H9 (cell line): ENCODE results near the gene CYP27C1. TPM values are rescaled to one million over a fixed set of nuclear protein-coding genes. Genes with fewer than 3 reads are reported as not detected.

ENCODE experiments used
- DNase-seq: peaks from one replicate; pipeline ENCODE4 v3.0.0-alpha.2; 2017
- H2AFZ ChIP-seq: one replicate; pipeline ENCODE4 v1.6.1; 2013; ENCODE audit warnings: mild to moderate bottlenecking, low read length, control low read depth, moderate library complexity
- H2AK5ac ChIP-seq: 2 replicates; pipeline ENCODE4 v1.6.1; 2013; ENCODE audit warnings: low read length, control low read depth, mixed read lengths; ENCODE audit not compliant: insufficient read length
- H2BK120ac ChIP-seq: one replicate; pipeline ENCODE4 v1.6.1; 2013; ENCODE audit warnings: low read depth, mild to moderate bottlenecking, low read length, control low read depth, inconsistent platforms; ENCODE audit not compliant: poor library complexity, severe bottlenecking
- H2BK12ac ChIP-seq: 2 replicates; pipeline ENCODE4 v1.6.1; 2013; ENCODE audit warnings: low read length, control low read depth, mixed read lengths, low read depth; ENCODE audit not compliant: insufficient read length
- H2BK15ac ChIP-seq: 2 replicates; pipeline ENCODE4 v1.6.1; 2013; ENCODE audit warnings: low read depth, low read length, control low read depth
- H2BK20ac ChIP-seq: one replicate; pipeline ENCODE4 v1.6.1; 2013; ENCODE audit warnings: low read depth, mild to moderate bottlenecking, low read length, control low read depth, inconsistent platforms; ENCODE audit not compliant: poor library complexity, severe bottlenecking
- H2BK5ac ChIP-seq: 2 replicates; pipeline ENCODE4 v1.6.1; 2013; ENCODE audit warnings: low read length, control low read depth, mixed read lengths; ENCODE audit not compliant: insufficient read length
- H3K14ac ChIP-seq: 2 replicates; pipeline ENCODE4 v1.6.1; 2013; ENCODE audit warnings: low read length, control low read depth; ENCODE audit not compliant: insufficient read depth
- H3K18ac ChIP-seq: 2 replicates; pipeline ENCODE4 v1.6.1; 2013; ENCODE audit warnings: low read depth, mild to moderate bottlenecking, mixed read lengths, low read length, control low read depth; ENCODE audit not compliant: insufficient read length
- H3K23ac ChIP-seq: 2 replicates; pipeline ENCODE4 v1.6.1; 2013; ENCODE audit warnings: low read length, control low read depth, mixed read lengths, low read depth; ENCODE audit not compliant: insufficient read length
- H3K23me2 ChIP-seq: 2 replicates; pipeline ENCODE4 v1.6.1; 2013; ENCODE audit warnings: low read depth, mild to moderate bottlenecking, mixed read lengths, low read length, control low read depth; ENCODE audit not compliant: insufficient read length, poor library complexity, severe bottlenecking
- H3K27ac ChIP-seq: 2 replicates; pipeline ENCODE4 v1.5.1; 2013; ENCODE audit warnings: low read length, control low read depth, mixed read lengths, low read depth; ENCODE audit not compliant: insufficient read length
- H3K27me3 ChIP-seq: 2 replicates; pipeline ENCODE4 v1.6.1; 2013; ENCODE audit warnings: low read length, control low read depth, inconsistent platforms; ENCODE audit not compliant: insufficient read depth
- H3K4ac ChIP-seq: 2 replicates; pipeline ENCODE4 v1.6.1; 2013; ENCODE audit warnings: low read depth, mild to moderate bottlenecking, control low read depth, inconsistent platforms, low read length, moderate library complexity
- H3K4me1 ChIP-seq: 2 replicates; pipeline ENCODE4 v1.6.1; 2013; ENCODE audit warnings: low read length, control low read depth, inconsistent platforms; ENCODE audit not compliant: insufficient read depth
- H3K4me2 ChIP-seq: 2 replicates; pipeline ENCODE4 v1.6.1; 2013; ENCODE audit warnings: low read length, control low read depth, mixed read lengths; ENCODE audit not compliant: insufficient read length, insufficient read depth
- H3K56ac ChIP-seq: 2 replicates; pipeline ENCODE4 v1.6.1; 2013; ENCODE audit warnings: low read depth, mild to moderate bottlenecking, mixed read lengths, low read length, control low read depth; ENCODE audit not compliant: insufficient read length
- H3K79me1 ChIP-seq: 2 replicates; pipeline ENCODE4 v1.6.1; 2013; ENCODE audit warnings: low read depth, mild to moderate bottlenecking, moderate library complexity, low read length, control low read depth, inconsistent platforms; ENCODE audit not compliant: insufficient read depth, poor library complexity, severe bottlenecking
- H3K79me2 ChIP-seq: 2 replicates; pipeline ENCODE4 v1.6.1; 2013; ENCODE audit warnings: low read length, control low read depth, inconsistent platforms; ENCODE audit not compliant: insufficient read depth
- H3K9ac ChIP-seq: 2 replicates; pipeline ENCODE4 v1.6.1; 2013; ENCODE audit warnings: low read length, control low read depth, mixed read lengths; ENCODE audit not compliant: insufficient read length; ENCODE audit errors: extremely low read depth
- H3K9me3 ChIP-seq: one replicate; pipeline ENCODE4 v1.6.1; 2013; ENCODE audit warnings: low read depth, low read length, inconsistent platforms; ENCODE audit not compliant: control insufficient read depth
- H3T11ph ChIP-seq: one replicate; pipeline ENCODE4 v1.6.1; 2013; ENCODE audit warnings: mild to moderate bottlenecking, low read length, control low read depth, inconsistent platforms
- H4K20me1 ChIP-seq: one replicate; pipeline ENCODE4 v1.6.1; 2013; ENCODE audit not compliant: control insufficient read depth, insufficient read length, insufficient read depth
- H4K5ac ChIP-seq: 2 replicates; pipeline ENCODE4 v1.6.1; 2013; ENCODE audit warnings: low read depth, mild to moderate bottlenecking, mixed read lengths, low read length, control low read depth; ENCODE audit not compliant: insufficient read length
- H4K8ac ChIP-seq: replicated peaks from 2 replicates; pipeline ENCODE4 v1.6.1; 2013; ENCODE audit warnings: low read length, control low read depth, mixed read lengths, low read depth; ENCODE audit not compliant: insufficient read length
- H4K91ac ChIP-seq: 2 replicates; pipeline ENCODE4 v1.6.1; 2013; ENCODE audit warnings: low read depth, mild to moderate bottlenecking, moderate library complexity, mixed read lengths, low read length, control low read depth; ENCODE audit not compliant: insufficient read length
- H3K27ac Mint-ChIP-seq, 3 experiments: 2 replicates in 2 of 3; 3 replicates in 1 of 3; pipeline ENCODE4 v1.8.0; 2020 to 2021; ENCODE audit warnings: mixed read lengths in 3 of 3, mild to moderate bottlenecking in 1 of 3, moderate library complexity in 1 of 3
- H3K27me3 Mint-ChIP-seq: 2 replicates; pipeline ENCODE4 v1.8.0; 2021; ENCODE audit warnings: low read depth, mild to moderate bottlenecking, moderate library complexity, mixed read lengths
- H3K36me3 Mint-ChIP-seq, 3 experiments: 2 replicates in 2 of 3; 3 replicates in 1 of 3; pipeline ENCODE4 v1.8.0; 2020 to 2021; ENCODE audit warnings: low read depth in 3 of 3, mixed read lengths in 3 of 3; ENCODE audit not compliant: insufficient read depth in 1 of 3
- H3K4me1 Mint-ChIP-seq, 2 experiments: 2 replicates each; pipeline ENCODE4 v1.8.0; 2020; ENCODE audit warnings: mixed read lengths in 2 of 2
- H3K4me3 Mint-ChIP-seq, 2 experiments: 2 replicates in 1 of 2; 3 replicates in 1 of 2; pipeline ENCODE4 v1.8.0; 2020 to 2021; ENCODE audit warnings: mild to moderate bottlenecking in 2 of 2, mixed read lengths in 2 of 2, moderate library complexity in 1 of 2
- H3K9me3 Mint-ChIP-seq, 2 experiments: 2 replicates in 1 of 2; 3 replicates in 1 of 2; pipeline ENCODE4 v1.8.0; 2020; ENCODE audit warnings: mild to moderate bottlenecking in 2 of 2, mixed read lengths in 2 of 2, moderate library complexity in 1 of 2
- CTCF ChIP-seq: fragments of 200-600 bp; sonication (generic); conservative IDR thresholded peaks from 3 replicates; pipeline ENCODE4 v1.8.0; 2021; ENCODE audit warnings: antibody characterized with exemption, mild to moderate bottlenecking
- WGBS: extraction: QIAGEN DNeasy Blood & Tissue Kit; methylation state at CpG from one replicate; pipeline ENCODE4 v1.1.7; 2013; ENCODE audit warnings: missing lambda C conversion rate, low lambda C conversion rate, mixed read lengths; ENCODE audit not compliant: insufficient read length; ENCODE audit errors: extremely low coverage; 5-methylcytosine and 5-hydroxymethylcytosine counted together
- total RNA-seq: library from RNA; stranded (reverse); gene quantifications from 2 replicates; pipeline ENCODE4 v1.2.1, GENCODE V29; 2021

Gene CYP27C1
- total RNA-seq, 1 experiment from 2014 or later, result 2.3 TPM

- H2BK120ac ChIP-seq, result no peak overlapping the region
- H3K27ac ChIP-seq, result no peak overlapping the region
- H3K79me2 ChIP-seq, result no peaks in the 10 kb centered on the region
- H3K9ac ChIP-seq, result no peak overlapping the region
- H4K20me1 ChIP-seq, result no peaks in the 10 kb centered on the region
- H2BK20ac ChIP-seq, result no peak overlapping the region
- H3K4me1 ChIP-seq, result no peaks in the 10 kb centered on the region
- Mint-ChIP-seq H3K36me3 (peaks cover 4% of the 10 kb centered on the region in 3 experiments; a peak in 6 of 7 replicates), H3K9me3 (peaks cover 16 to 21% of the 10 kb centered on the region in 2 experiments), H3K4me1 (peaks cover 9% of the 10 kb centered on the region in 2 experiments), H3K4me3 (no peak overlapping the region), H3K27ac (no peak overlapping the region), H3K27me3 (no peaks in the 10 kb centered on the region; the same call in none of the 2 replicates)
- H3K23ac ChIP-seq, result no peak overlapping the region
- H2BK12ac ChIP-seq, result no peak overlapping the region
- no peak overlapping the region for H4K5ac ChIP-seq
- H4K91ac ChIP-seq, result no peak overlapping the region
- no CpG with 5 or more reads among the region's 1 CpG for WGBS
- no peak overlapping the region for H3K14ac ChIP-seq
- H3K23me2 ChIP-seq, result no peaks in the 10 kb centered on the region
- no peak for TF ChIP-seq CTCF
- no peaks in the 10 kb centered on the region for H3K9me3 ChIP-seq
- no peak overlapping the region for H3K18ac ChIP-seq
- no peak overlapping the region for H2BK5ac ChIP-seq
- H3K4ac ChIP-seq, result no peak overlapping the region
- no peaks in the 10 kb centered on the region for H3K79me1 ChIP-seq
- H2AFZ ChIP-seq, result no peak overlapping the region
- H3K4me2 ChIP-seq, result no peak overlapping the region
- H2AK5ac ChIP-seq, result no peak overlapping the region
- H2BK15ac ChIP-seq, result no peak overlapping the region
- no peak overlapping the region for H4K8ac ChIP-seq
- H3K27me3 ChIP-seq, result no peaks in the 10 kb centered on the region
- H3T11ph ChIP-seq, result no peak overlapping the region
- DNase-seq, result no peak
- H3K56ac ChIP-seq, result no peak overlapping the region
Observed at GRCh38 chr2:127150996-127151395, 69.1 kb downstream of the CYP27C1 start.
